Breast epithelium (tissue), 3 donors: ENCODE results near the gene SARM1.

ENCODE experiments used
- POLR2A ChIP-seq: fragments of 450-650 bp; IDR thresholded peaks from one replicate; pipeline ENCODE4 v1.6.1; 2016; ENCODE audit warnings: antibody characterized with exemption, mild to moderate bottlenecking, moderate library complexity
- TF ChIP-seq, protein P1 (sequence below), 3 donors: fragments of 450-650 bp; IDR thresholded peaks; one replicate each; pipeline ENCODE4 v1.5.1; 2016 to 2017; ENCODE audit warnings: antibody characterized with exemption in 3 of 3, mild to moderate bottlenecking in 3 of 3, moderate library complexity in 3 of 3

DNA sequence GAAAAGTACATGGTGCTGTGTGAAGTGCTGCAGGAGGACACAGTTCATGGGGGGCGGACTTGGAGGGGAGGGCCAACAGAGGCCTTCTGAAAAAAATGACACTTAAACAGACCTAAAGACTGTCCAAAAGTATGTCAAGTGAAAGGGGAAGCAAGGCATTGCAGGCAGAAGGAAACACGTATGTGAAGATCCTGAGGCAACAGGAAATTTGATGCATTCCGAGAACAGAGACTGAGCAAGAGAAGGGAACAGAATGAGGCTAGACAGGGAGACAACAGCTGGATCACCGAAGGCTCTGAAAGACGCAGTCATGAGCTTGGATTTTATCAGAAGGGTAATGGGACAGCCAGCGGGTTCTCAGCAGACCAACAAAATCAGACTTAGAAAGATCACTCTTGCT, 37.3 kb upstream of the SARM1 start:
- TF ChIP-seq, protein P1, sequence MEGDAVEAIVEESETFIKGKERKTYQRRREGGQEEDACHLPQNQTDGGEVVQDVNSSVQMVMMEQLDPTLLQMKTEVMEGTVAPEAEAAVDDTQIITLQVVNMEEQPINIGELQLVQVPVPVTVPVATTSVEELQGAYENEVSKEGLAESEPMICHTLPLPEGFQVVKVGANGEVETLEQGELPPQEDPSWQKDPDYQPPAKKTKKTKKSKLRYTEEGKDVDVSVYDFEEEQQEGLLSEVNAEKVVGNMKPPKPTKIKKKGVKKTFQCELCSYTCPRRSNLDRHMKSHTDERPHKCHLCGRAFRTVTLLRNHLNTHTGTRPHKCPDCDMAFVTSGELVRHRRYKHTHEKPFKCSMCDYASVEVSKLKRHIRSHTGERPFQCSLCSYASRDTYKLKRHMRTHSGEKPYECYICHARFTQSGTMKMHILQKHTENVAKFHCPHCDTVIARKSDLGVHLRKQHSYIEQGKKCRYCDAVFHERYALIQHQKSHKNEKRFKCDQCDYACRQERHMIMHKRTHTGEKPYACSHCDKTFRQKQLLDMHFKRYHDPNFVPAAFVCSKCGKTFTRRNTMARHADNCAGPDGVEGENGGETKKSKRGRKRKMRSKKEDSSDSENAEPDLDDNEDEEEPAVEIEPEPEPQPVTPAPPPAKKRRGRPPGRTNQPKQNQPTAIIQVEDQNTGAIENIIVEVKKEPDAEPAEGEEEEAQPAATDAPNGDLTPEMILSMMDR (IDR thresholded peaks at IDR 0.05) = no peak
- TF ChIP-seq POLR2A = no peak
